Bronchial epithelial cell (primary cell): ENCODE measurements around the gene FAM83C. TPM values are rescaled to one million over a fixed set of nuclear protein-coding genes. Genes with fewer than 3 reads are reported as not detected.
"Not testable (repeated sequence)": the region's sequence is repeated elsewhere in the genome, so short reads cannot be mapped to it uniquely, and the experiment has no call there.

Experiments
- DNase-seq: peaks from one replicate; pipeline ENCODE4 v3.0.0-alpha.2; 2010; ENCODE audit warnings: low read depth
- FAIRE-seq: peaks from 2 replicates; lab custom pipeline; 2011; peaks lifted over from hg19 to GRCh38; lab: Jason Lieb, UNC
- H3K27me3 ChIP-seq: 2 replicates; pipeline ENCODE4 v1.5.1; 2011; ENCODE audit warnings: low read length; ENCODE audit not compliant: control insufficient read depth, insufficient read depth
- H3K36me3 ChIP-seq: 2 replicates; pipeline ENCODE4 v1.5.1; 2011; ENCODE audit warnings: low read length; ENCODE audit not compliant: control insufficient read depth, insufficient read depth
- H3K4me3 ChIP-seq: 2 replicates; pipeline ENCODE4 v1.5.1; 2011; ENCODE audit warnings: mild to moderate bottlenecking, low read depth, low read length, control low read depth
- CTCF ChIP-seq: IDR thresholded peaks from 2 replicates; pipeline ENCODE4 v1.5.1; 2011; ENCODE audit warnings: mild to moderate bottlenecking, moderate library complexity, low read length, control low read depth, inconsistent platforms; ENCODE audit not compliant: insufficient read depth, severe bottlenecking
- total RNA-seq: library from RNA; depleted of rRNA; stranded (reverse); fragments of >200 nt; gene quantifications from 2 replicates; pipeline ENCODE4 v1.2.1, GENCODE V29; 2014

FAM83C gene
- total RNA-seq, 1 donor from 2014 or later = 0.26 TPM

GRCh38 chr20:35263532-35264341 is 28.5 kb downstream of the FAM83C start:
- no peak for DNase-seq
- TF ChIP-seq CTCF = no peak
- no peaks in the 10 kb centered on the region for H3K27me3 ChIP-seq
- no peak overlapping the region for H3K4me3 ChIP-seq
- peak; percentile 58 for FAIRE-seq
- H3K36me3 ChIP-seq = no peaks in the 10 kb centered on the region

- TF ChIP-seq CTCF = peak; percentile 32
- H3K27me3 ChIP-seq, FAIRE-seq, H3K36me3 ChIP-seq, H3K4me3 ChIP-seq: not testable (repeated sequence)
- DNase-seq = peak; percentile 68
These were observed 29.3 kb downstream of the FAM83C start for GRCh38 chr20:35262731-35263531.

- DNase-seq, FAIRE-seq, H3K27me3 ChIP-seq, H3K4me3 ChIP-seq, H3K36me3 ChIP-seq: not testable (repeated sequence)
These were observed 29.9 kb downstream of the FAM83C start for GRCh38 chr20:35262321-35262720.

GRCh38 chr20:35260426-35260825 is 31.8 kb downstream of the FAM83C start:
- Histone ChIP-seq H3K36me3 (no peaks in the 10 kb centered on the region), H3K4me3 (no peak overlapping the region), H3K27me3 (no peaks in the 10 kb centered on the region)
- no peak for TF ChIP-seq CTCF
- FAIRE-seq (no peak), DNase-seq (no peak)

GRCh38 chr20:35257175-35257909 is 34.9 kb downstream of the FAM83C start:
- no peaks in the 10 kb centered on the region for H3K27me3 ChIP-seq
- H3K36me3 ChIP-seq = no peaks in the 10 kb centered on the region
- DNase-seq (no peak), FAIRE-seq (no peak)
- H3K4me3 ChIP-seq = no peak overlapping the region
- TF ChIP-seq CTCF = no peak

- H3K36me3 ChIP-seq = no peaks in the 10 kb centered on the region
- H3K27me3 ChIP-seq = no peaks in the 10 kb centered on the region
- FAIRE-seq = no peak
- DNase-seq = no peak
- no peak for TF ChIP-seq CTCF
- H3K4me3 ChIP-seq = no peak overlapping the region
These were observed 37.7 kb downstream of the FAM83C start for GRCh38 chr20:35254448-35254999.
